ENCODE data around the gene PML. TPM values are rescaled to one million over a fixed set of nuclear protein-coding genes. Genes with fewer than 3 reads are reported as not detected.
"Not testable (repeated sequence)": the region's sequence is repeated elsewhere in the genome, so short reads cannot be mapped to it uniquely, and the experiment has no call there.

Gene PML
- polyA plus RNA-seq, 1 donor (not counting 4 experiments of a cell fraction or from before 2014, with no cell fraction given) = 20.5 TPM

- Histone ChIP-seq H4K20me1 (ENCODE audit: control insufficient read depth, extremely low read depth, insufficient read depth, low read length) (no peaks in the 10 kb centered on the region), H3K9ac (ENCODE audit: control insufficient read depth, extremely low read depth, insufficient read depth, low read length) (no peak overlapping the region), H2AFZ (ENCODE audit: control insufficient read depth, low read length) (no peak overlapping the region), H3K79me2 (ENCODE audit: control insufficient read depth, insufficient read depth, low read length) (no peaks in the 10 kb centered on the region), H3K4me1 (ENCODE audit: control insufficient read depth, extremely low read depth, insufficient read depth, low read length) (peaks cover 20% of the 10 kb centered on the region), H3K36me3 (ENCODE audit: control insufficient read depth in 2 of 2, extremely low read depth in 1 of 2, insufficient read depth in 2 of 2, low read length in 2 of 2) (no peaks in the 10 kb centered on the region), H3K4me3 (ENCODE audit: control insufficient read depth in 2 of 3, extremely low read depth in 1 of 3, insufficient read depth in 2 of 3, low read depth in 1 of 3, low read length in 3 of 3) (no peak overlapping the region), H3K4me2 (ENCODE audit: control insufficient read depth, extremely low read depth, insufficient read depth, low read depth, low read length) (no peak overlapping the region), H3K27ac (ENCODE audit: control insufficient read depth, insufficient read depth, low read length) (no peak overlapping the region), H3K27me3 (ENCODE audit: control insufficient read depth, extremely low read depth, insufficient read depth, low read length) (no peaks in the 10 kb centered on the region), H3K9me3 (ENCODE audit: control insufficient read depth, low read depth, low read length) (no peaks in the 10 kb centered on the region), H3K9me1 (ENCODE audit: control insufficient read depth, extremely low read depth, insufficient read depth, low read length) (no peaks in the 10 kb centered on the region)
- TF ChIP-seq CTCF (optimal IDR thresholded peaks at IDR 0.05 in 1 of 3, IDR thresholded peaks at IDR 0.05 in 1 of 3, conservative IDR thresholded peaks at IDR 0.05 in 1 of 3; ENCODE audit: extremely low read depth in 1 of 3, insufficient read depth in 2 of 3, low read length in 3 of 3) (no peak), EZH2 (IDR thresholded peaks at IDR 0.05; ENCODE audit: low read length) (no peak)
- dilution Hi-C loops (cut with MboI; ENCODE audit: extremely low pct_ligation_motif_present, low sequenced_read_pairs) = no loop called here
- DNase-seq (ENCODE audit: low read depth, low spot score) = no peak
- no peak for FAIRE-seq
These were observed 34.7 kb upstream of the PML start for GRCh38 chr15:73959801-73960200.

- H3K9me3 ChIP-seq (ENCODE audit: control insufficient read depth, low read depth, low read length); H3K27me3 ChIP-seq (ENCODE audit: control insufficient read depth, extremely low read depth, insufficient read depth, low read length); H3K36me3 ChIP-seq (ENCODE audit: control insufficient read depth in 2 of 2, extremely low read depth in 1 of 2, insufficient read depth in 2 of 2, low read length in 2 of 2); DNase-seq (ENCODE audit: low read depth, low spot score); H3K79me2 ChIP-seq (ENCODE audit: control insufficient read depth, insufficient read depth, low read length); H3K9ac ChIP-seq (ENCODE audit: control insufficient read depth, extremely low read depth, insufficient read depth, low read length); H3K9me1 ChIP-seq (ENCODE audit: control insufficient read depth, extremely low read depth, insufficient read depth, low read length); H3K27ac ChIP-seq (ENCODE audit: control insufficient read depth, insufficient read depth, low read length); H4K20me1 ChIP-seq (ENCODE audit: control insufficient read depth, extremely low read depth, insufficient read depth, low read length); H3K4me3 ChIP-seq (ENCODE audit: control insufficient read depth in 2 of 3, extremely low read depth in 1 of 3, insufficient read depth in 2 of 3, low read depth in 1 of 3, low read length in 3 of 3); H2AFZ ChIP-seq (ENCODE audit: control insufficient read depth, low read length); dilution Hi-C loops (cut with MboI; ENCODE audit: extremely low pct_ligation_motif_present, low sequenced_read_pairs); H3K4me2 ChIP-seq (ENCODE audit: control insufficient read depth, extremely low read depth, insufficient read depth, low read depth, low read length); FAIRE-seq: not testable (repeated sequence)
- H3K4me1 ChIP-seq (ENCODE audit: control insufficient read depth, extremely low read depth, insufficient read depth, low read length) = peaks cover 28% of the 10 kb centered on the region
These were observed 33.9 kb upstream of the PML start for GRCh38 chr15:73960472-73961070.

- Histone ChIP-seq H2AFZ (ENCODE audit: control insufficient read depth, low read length) (no peak overlapping the region), H4K20me1 (ENCODE audit: control insufficient read depth, extremely low read depth, insufficient read depth, low read length) (no peaks in the 10 kb centered on the region), H3K9me3 (ENCODE audit: control insufficient read depth, low read depth, low read length) (no peaks in the 10 kb centered on the region), H3K9ac (ENCODE audit: control insufficient read depth, extremely low read depth, insufficient read depth, low read length) (no peak overlapping the region), H3K4me3 (ENCODE audit: control insufficient read depth in 2 of 3, extremely low read depth in 1 of 3, insufficient read depth in 2 of 3, low read depth in 1 of 3, low read length in 3 of 3) (no peak overlapping the region), H3K27me3 (ENCODE audit: control insufficient read depth, extremely low read depth, insufficient read depth, low read length) (no peaks in the 10 kb centered on the region), H3K9me1 (ENCODE audit: control insufficient read depth, extremely low read depth, insufficient read depth, low read length) (peaks cover 3% of the 10 kb centered on the region), H3K79me2 (ENCODE audit: control insufficient read depth, insufficient read depth, low read length) (no peaks in the 10 kb centered on the region), H3K36me3 (ENCODE audit: control insufficient read depth in 2 of 2, extremely low read depth in 1 of 2, insufficient read depth in 2 of 2, low read length in 2 of 2) (no peaks in the 10 kb centered on the region), H3K4me1 (ENCODE audit: control insufficient read depth, extremely low read depth, insufficient read depth, low read length) (peaks cover 27% of the 10 kb centered on the region), H3K27ac (ENCODE audit: control insufficient read depth, insufficient read depth, low read length) (no peak overlapping the region), H3K4me2 (ENCODE audit: control insufficient read depth, extremely low read depth, insufficient read depth, low read depth, low read length) (no peak overlapping the region)
- dilution Hi-C loops (cut with MboI; ENCODE audit: extremely low pct_ligation_motif_present, low sequenced_read_pairs) = no loop called here
- DNase-seq (ENCODE audit: low read depth, low spot score) (no peak), FAIRE-seq (no peak)
- no peak for TF ChIP-seq CTCF (optimal IDR thresholded peaks at IDR 0.05 in 1 of 3, IDR thresholded peaks at IDR 0.05 in 1 of 3, conservative IDR thresholded peaks at IDR 0.05 in 1 of 3; ENCODE audit: extremely low read depth in 1 of 3, insufficient read depth in 2 of 3, low read length in 3 of 3)
These were observed 32.1 kb upstream of the PML start for GRCh38 chr15:73962433-73962832.

Data from keratinocyte (primary cell).